ENCODE measurements around the gene LRRC59.
"Not testable (repeated sequence)": the region's sequence is repeated elsewhere in the genome, so short reads cannot be mapped to it uniquely, and the experiment has no call there.

LRRC59 gene

GRCh38 chr17:50397111-50397918 is at the start of gene LRRC59:
Gene LRRC59, minus strand, starts transcription at chr17:50397523. Its CDS starts 206 bp downstream, at chr17:50397317.
- peak; percentile 75 for DNase-seq (ENCODE audit: low spot score)

GRCh38 chr17:50445730-50446325 is 48.5 kb upstream of the LRRC59 start:
- DNase-seq (ENCODE audit: low spot score) = no peak

- DNase-seq (ENCODE audit: low spot score) = no peak
Measured at GRCh38 chr17:50444841-50445715, 47.8 kb upstream of the LRRC59 start.

- DNase-seq (ENCODE audit: low spot score) = no peak
Measured at GRCh38 chr17:50443505-50443974, 46.2 kb upstream of the LRRC59 start.

GRCh38 chr17:50440838-50441829 is 43.8 kb upstream of the LRRC59 start:
- no peak for DNase-seq (ENCODE audit: low spot score)

- DNase-seq (ENCODE audit: low spot score) = peak; percentile 85
Measured at GRCh38 chr17:50440172-50440837, 43.0 kb upstream of the LRRC59 start.

GRCh38 chr17:50439008-50439407 is 41.7 kb upstream of the LRRC59 start:
- no peak for DNase-seq (ENCODE audit: low spot score)

GRCh38 chr17:50437409-50437808 is 40.1 kb upstream of the LRRC59 start:
- no peak for DNase-seq (ENCODE audit: low spot score)

- DNase-seq (ENCODE audit: low spot score) = no peak
Measured at GRCh38 chr17:50432125-50432762, 34.9 kb upstream of the LRRC59 start.

GRCh38 chr17:50430821-50431618 is 33.7 kb upstream of the LRRC59 start:
- no peak for DNase-seq (ENCODE audit: low spot score)

- no peak for DNase-seq (ENCODE audit: low spot score)
Measured at GRCh38 chr17:50429793-50430192, 32.5 kb upstream of the LRRC59 start.

GRCh38 chr17:50428831-50429424 is 31.6 kb upstream of the LRRC59 start:
- DNase-seq (ENCODE audit: low spot score) = no peak

GRCh38 chr17:50428126-50428525 is 30.8 kb upstream of the LRRC59 start:
- DNase-seq (ENCODE audit: low spot score) = not testable (repeated sequence)

- peak; percentile 36 for DNase-seq (ENCODE audit: low spot score)
Measured at GRCh38 chr17:50426814-50427787, 29.8 kb upstream of the LRRC59 start.

- no peak for DNase-seq (ENCODE audit: low spot score)
Measured at GRCh38 chr17:50426472-50426782, 29.1 kb upstream of the LRRC59 start.

- DNase-seq (ENCODE audit: low spot score) = no peak
Measured at GRCh38 chr17:50425682-50426471, 28.6 kb upstream of the LRRC59 start, which contains the start of gene ACSF2. Gene ACSF2, plus strand, starts transcription at chr17:50426218. Its CDS starts 44 bp downstream, at chr17:50426262.

All from cerebellar cortex (tissue), 1 donor.